Stimulated activated CD4-positive, alpha-beta T cell treated with anti-CD3 and anti-CD28 coated beads, Interleukin-12 subunit alpha, Interleukin-12 subunit beta, amount 100 ng/mL, for 4 hours (primary cell): ENCODE data around the gene MZT2A.
"Not testable (repeated sequence)": the region's sequence is repeated elsewhere in the genome, so short reads cannot be mapped to it uniquely, and the experiment has no call there.

Source experiments
- DNase-seq: peaks from one replicate; pipeline ENCODE4 v3.0.0-alpha.2; 2020

The MZT2A gene

GRCh38 chr2:131492015-131492417 is at the start of gene MZT2A:
TSS of gene MZT2A (minus strand) at chr2:131492397. CDS start at chr2:131492376, 21 bp downstream.
- DNase-seq: not testable (repeated sequence)

GRCh38 chr2:131538856-131539255 is 46.7 kb upstream of the MZT2A start:
- not testable (repeated sequence) for DNase-seq

GRCh38 chr2:131536841-131537240 is 44.6 kb upstream of the MZT2A start:
- DNase-seq: not testable (repeated sequence)

GRCh38 chr2:131535951-131536826 is 44.0 kb upstream of the MZT2A start:
- not testable (repeated sequence) for DNase-seq

- no peak for DNase-seq
Observed at GRCh38 chr2:131535526-131535925, 43.3 kb upstream of the MZT2A start.

GRCh38 chr2:131534965-131535364 is 42.8 kb upstream of the MZT2A start:
- DNase-seq: not testable (repeated sequence)

GRCh38 chr2:131534317-131534672 is 42.1 kb upstream of the MZT2A start:
- DNase-seq: not testable (repeated sequence)

- DNase-seq: not testable (repeated sequence)
Observed at GRCh38 chr2:131533609-131534316, 41.6 kb upstream of the MZT2A start.

- DNase-seq: not testable (repeated sequence)
Observed at GRCh38 chr2:131532723-131533608, 40.8 kb upstream of the MZT2A start.

GRCh38 chr2:131531547-131532185 is 39.5 kb upstream of the MZT2A start:
- DNase-seq: not testable (repeated sequence)

GRCh38 chr2:131530626-131531344 is 38.6 kb upstream of the MZT2A start:
- DNase-seq: not testable (repeated sequence)

- not testable (repeated sequence) for DNase-seq
Observed at GRCh38 chr2:131529864-131530445, 37.8 kb upstream of the MZT2A start.

- DNase-seq: not testable (repeated sequence)
Observed at GRCh38 chr2:131528981-131529863, 37.0 kb upstream of the MZT2A start.

- DNase-seq: peak; percentile 74
Observed at GRCh38 chr2:131527131-131528001, 35.2 kb upstream of the MZT2A start, which contains the start of gene CCDC74A. TSS of gene CCDC74A (plus strand) at chr2:131527888. CDS start at chr2:131527971, 83 bp downstream.

GRCh38 chr2:131525256-131525655 is 33.1 kb upstream of the MZT2A start:
- not testable (repeated sequence) for DNase-seq

- DNase-seq: no peak
Observed at GRCh38 chr2:131521961-131522781, 30.0 kb upstream of the MZT2A start.

- not testable (repeated sequence) for DNase-seq
Observed at GRCh38 chr2:131521524-131521923, 29.3 kb upstream of the MZT2A start.

GRCh38 chr2:131520526-131520925 is 28.3 kb upstream of the MZT2A start:
- no peak for DNase-seq
